PC-9 (cell line): ENCODE measurements around the gene SH3RF1. TPM values are rescaled to one million over a fixed set of nuclear protein-coding genes. Genes with fewer than 3 reads are reported as not detected.

Experiments
- BruUV-seq: library from RNA; stranded (reverse); fragments of 400-500 nt; replicated peaks from 2 replicates; lab custom pipeline; 2021; lab: Mats Ljungman, UMichigan
- CTCF ChIA-PET: fragments of 300-600 bp; sonication (Branson Sonifier 250); formaldehyde crosslinking; loops from one replicate; lab custom pipeline; 2022; ENCODE audit warnings: antibody characterized with exemption; lab: Charles Lee
- POLR2A ChIA-PET: fragments of 300-600 bp; sonication (Branson Sonifier 250); formaldehyde crosslinking; loops from one replicate; lab custom pipeline; 2022; ENCODE audit warnings: antibody characterized with exemption; ENCODE audit not compliant: unreplicated experiment; lab: Charles Lee
- DNase-seq, 2 experiments: peaks; one replicate each; pipeline versions ENCODE4 v3.0.0 to v3.0.0-alpha.2; 2015 to 2022; ENCODE audit warnings: mixed read lengths in 1 of 2
- H2AFZ ChIP-seq: fragments of 200-600 bp; sonication (generic); 2 replicates; pipeline ENCODE4 v1.8.1; 2017; ENCODE audit warnings: antibody characterized with exemption
- H3F3A ChIP-seq: fragments of 200-600 bp; sonication (generic); 2 replicates; pipeline ENCODE4 v1.8.1; 2017; ENCODE audit warnings: antibody characterized with exemption, mild to moderate bottlenecking, low read depth; ENCODE audit not compliant: insufficient read depth
- H3K27ac ChIP-seq: fragments of 200-600 bp; sonication (generic); 2 replicates; pipeline ENCODE4 v1.6.1; 2016; ENCODE audit warnings: mixed run types
- H3K27me3 ChIP-seq: fragments of 200-600 bp; sonication (generic); 2 replicates; pipeline ENCODE4 v1.6.1; 2016; ENCODE audit warnings: low read depth, mixed run types; ENCODE audit not compliant: insufficient read depth
- H3K36me3 ChIP-seq: fragments of 200-600 bp; sonication (generic); 2 replicates; pipeline ENCODE4 v1.6.1; 2016; ENCODE audit warnings: low read depth, mixed run types
- H3K4me1 ChIP-seq: fragments of 200-600 bp; sonication (generic); replicated peaks from 2 replicates; pipeline ENCODE4 v1.6.1; 2016; ENCODE audit warnings: mixed run types; ENCODE audit not compliant: insufficient read depth
- H3K4me2 ChIP-seq: fragments of 200-600 bp; sonication (generic); 2 replicates; pipeline ENCODE4 v1.6.1; 2017; ENCODE audit warnings: mixed run types
- H3K4me3 ChIP-seq: fragments of 200-600 bp; sonication (generic); 2 replicates; pipeline ENCODE4 v1.6.1; 2016; ENCODE audit warnings: mixed run types
- H3K79me2 ChIP-seq: fragments of 200-600 bp; sonication (generic); 2 replicates; pipeline ENCODE4 v1.6.1; 2017; ENCODE audit warnings: low read depth, mixed run types
- H3K9me2 ChIP-seq: fragments of 200-600 bp; sonication (generic); 2 replicates; pipeline ENCODE4 v1.8.1; 2017; ENCODE audit warnings: mild to moderate bottlenecking; ENCODE audit not compliant: insufficient read depth
- H3K9me3 ChIP-seq: fragments of 200-600 bp; sonication (generic); 2 replicates; pipeline ENCODE4 v1.8.1; 2016; ENCODE audit warnings: low read depth; ENCODE audit not compliant: insufficient read depth
- H4K20me1 ChIP-seq: fragments of 200-600 bp; sonication (generic); 2 replicates; pipeline ENCODE4 v1.8.1; 2017; ENCODE audit not compliant: insufficient read depth
- EZH2 ChIP-seq: fragments of 200-600 bp; sonication (generic); IDR thresholded peaks from 2 replicates; pipeline ENCODE4 v1.8.0; 2017; ENCODE audit warnings: antibody characterized with exemption, low read depth
- intact Hi-C: fragments of 100-400 bp; cut with micrococcal nuclease; formaldehyde crosslinking; loops from one replicate; pipeline ENCODE4 v1.10.0; 2022; ENCODE audit not compliant: unreplicated experiment
- total RNA-seq: library from RNA; stranded (reverse); gene quantifications from 2 replicates; pipeline ENCODE4 v1.2.3, GENCODE V29; 2021
- TF ChIP-seq, protein P1 (sequence below): fragments of 200-600 bp; sonication (generic); conservative IDR thresholded peaks from 2 replicates; pipeline ENCODE4 v1.6.1; 2017; ENCODE audit warnings: mixed run types, antibody characterized with exemption, mild to moderate bottlenecking, moderate library complexity

Gene SH3RF1
- total RNA-seq, 1 experiment from 2014 or later = 26.4 TPM

DNA sequence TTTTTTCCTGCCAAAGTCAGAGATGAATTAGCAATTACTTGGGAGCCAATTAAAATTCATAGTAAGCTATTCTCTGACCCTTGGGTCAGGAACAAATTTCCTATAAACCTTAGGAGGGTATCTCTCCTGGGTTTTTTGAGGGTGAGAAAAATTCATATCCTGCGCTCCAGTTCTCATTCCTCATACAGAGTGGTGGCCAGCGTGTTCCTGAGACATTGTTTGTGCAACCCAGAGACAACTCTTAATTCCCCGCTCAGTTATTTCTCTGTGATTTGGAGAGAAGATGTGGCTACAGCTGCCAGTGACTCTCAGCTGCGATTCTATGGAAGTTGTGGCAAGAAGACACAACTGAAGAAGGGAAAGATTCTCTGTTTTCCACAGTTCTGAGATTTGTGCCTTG lies 222.8 kb downstream of the SH3RF1 start:
- Histone ChIP-seq H4K20me1 (no peaks in the 10 kb centered on the region), H3K9me2 (no peaks in the 10 kb centered on the region), H3K9me3 (no peaks in the 10 kb centered on the region), H2AFZ (no peak overlapping the region), H3K36me3 (no peaks in the 10 kb centered on the region), H3K27ac (no peak overlapping the region), H3K79me2 (no peaks in the 10 kb centered on the region), H3K4me3 (no peak overlapping the region), H3K4me1 (no peaks in the 10 kb centered on the region), H3K27me3 (no peaks in the 10 kb centered on the region), H3F3A (no peaks in the 10 kb centered on the region), H3K4me2 (no peak overlapping the region)
- BruUV-seq = no TSS peak
- TF ChIP-seq, protein P1, sequence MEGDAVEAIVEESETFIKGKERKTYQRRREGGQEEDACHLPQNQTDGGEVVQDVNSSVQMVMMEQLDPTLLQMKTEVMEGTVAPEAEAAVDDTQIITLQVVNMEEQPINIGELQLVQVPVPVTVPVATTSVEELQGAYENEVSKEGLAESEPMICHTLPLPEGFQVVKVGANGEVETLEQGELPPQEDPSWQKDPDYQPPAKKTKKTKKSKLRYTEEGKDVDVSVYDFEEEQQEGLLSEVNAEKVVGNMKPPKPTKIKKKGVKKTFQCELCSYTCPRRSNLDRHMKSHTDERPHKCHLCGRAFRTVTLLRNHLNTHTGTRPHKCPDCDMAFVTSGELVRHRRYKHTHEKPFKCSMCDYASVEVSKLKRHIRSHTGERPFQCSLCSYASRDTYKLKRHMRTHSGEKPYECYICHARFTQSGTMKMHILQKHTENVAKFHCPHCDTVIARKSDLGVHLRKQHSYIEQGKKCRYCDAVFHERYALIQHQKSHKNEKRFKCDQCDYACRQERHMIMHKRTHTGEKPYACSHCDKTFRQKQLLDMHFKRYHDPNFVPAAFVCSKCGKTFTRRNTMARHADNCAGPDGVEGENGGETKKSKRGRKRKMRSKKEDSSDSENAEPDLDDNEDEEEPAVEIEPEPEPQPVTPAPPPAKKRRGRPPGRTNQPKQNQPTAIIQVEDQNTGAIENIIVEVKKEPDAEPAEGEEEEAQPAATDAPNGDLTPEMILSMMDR = no peak
- no peak for TF ChIP-seq EZH2
- POLR2A ChIA-PET = no interaction called here
- no peak for DNase-seq
- CTCF ChIA-PET = no interaction called here
- intact Hi-C loops = no loop called here

DNA sequence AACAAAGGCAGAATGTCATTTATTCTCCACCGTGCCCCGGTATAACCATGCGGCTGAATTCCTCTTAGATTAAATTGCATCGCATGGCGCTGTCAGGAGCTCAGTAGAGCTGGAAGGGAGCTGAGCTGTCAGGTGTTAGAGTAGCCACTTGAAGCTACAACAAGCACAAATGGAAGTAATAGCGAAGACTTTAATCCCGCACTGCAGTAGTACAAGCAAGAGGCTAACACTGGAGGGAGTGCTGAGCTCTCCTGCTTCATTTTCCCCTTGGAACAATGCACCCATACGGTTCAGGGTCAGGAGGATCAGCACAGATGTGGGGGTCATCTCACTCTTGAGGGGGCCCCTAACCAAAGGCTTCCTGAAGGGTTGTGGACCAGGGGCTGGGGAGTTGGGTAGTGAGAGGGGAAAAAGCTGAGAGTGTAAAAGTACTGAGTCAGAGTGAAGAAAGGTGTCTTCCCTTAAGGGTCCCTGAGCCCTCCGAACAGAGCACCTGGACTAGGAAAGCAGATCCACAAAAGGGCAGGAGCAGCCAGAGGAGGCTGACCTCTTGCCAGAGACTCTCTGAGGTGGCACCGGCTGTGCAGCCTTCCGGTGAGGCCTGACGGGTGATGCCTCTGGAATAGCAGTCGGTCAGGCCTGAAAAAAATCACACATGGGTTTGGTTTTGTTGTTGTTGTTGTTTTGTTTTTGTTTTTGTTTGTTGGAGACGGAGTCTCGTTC lies 224.7 kb downstream of the SH3RF1 start:
- no peak overlapping the region for H3K4me3 ChIP-seq
- H3K9me3 ChIP-seq = no peaks in the 10 kb centered on the region
- ChIA-PET POLR2A (no interaction called here), CTCF (no interaction called here)
- DNase-seq = no peak
- no peaks in the 10 kb centered on the region for H3F3A ChIP-seq
- H3K27me3 ChIP-seq = no peaks in the 10 kb centered on the region
- no peaks in the 10 kb centered on the region for H3K79me2 ChIP-seq
- H4K20me1 ChIP-seq = no peaks in the 10 kb centered on the region
- no peak overlapping the region for H3K27ac ChIP-seq
- H3K4me1 ChIP-seq = no peaks in the 10 kb centered on the region
- H2AFZ ChIP-seq = no peak overlapping the region
- TF ChIP-seq, protein P1 = no peak
- no peak for TF ChIP-seq EZH2
- intact Hi-C loops = no loop called here
- H3K36me3 ChIP-seq = no peaks in the 10 kb centered on the region
- H3K9me2 ChIP-seq = no peaks in the 10 kb centered on the region
- no TSS peak for BruUV-seq
- no peak overlapping the region for H3K4me2 ChIP-seq

DNA sequence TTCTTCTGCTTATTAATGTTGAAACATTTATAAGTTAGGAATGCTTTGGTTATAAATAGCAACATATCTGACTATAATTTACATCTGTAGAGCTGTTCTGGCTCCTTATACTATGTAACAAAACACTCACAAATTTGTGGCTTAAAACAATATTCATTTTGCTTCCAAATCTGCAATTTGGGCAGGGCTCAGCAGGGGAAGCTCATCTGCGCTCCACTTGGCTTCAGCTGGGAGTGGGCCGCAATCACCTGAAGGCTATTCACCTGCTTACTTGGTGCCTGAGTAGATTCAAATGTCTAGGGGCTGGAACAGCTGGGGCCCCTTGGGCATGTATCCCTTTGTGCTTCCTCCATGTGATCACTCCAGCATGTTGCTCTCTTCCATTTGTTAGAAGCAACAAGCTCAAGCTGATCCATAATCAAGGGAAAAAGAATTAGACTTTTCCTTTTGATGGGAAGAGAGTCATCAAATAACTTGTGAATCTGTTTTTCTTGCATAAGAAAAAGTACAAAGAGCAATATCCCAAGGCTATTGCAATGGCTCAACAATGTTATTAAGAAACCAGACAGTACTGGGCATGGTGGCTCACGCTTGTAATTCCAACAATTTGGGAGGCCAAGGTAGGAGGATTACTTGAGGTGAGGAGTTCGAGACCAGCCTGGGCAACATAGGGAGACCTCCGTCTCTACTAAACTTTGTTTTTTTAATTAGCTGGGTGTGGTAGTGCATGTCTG lies 225.9 kb downstream of the SH3RF1 start:
- DNase-seq = no peak
- no TSS peak for BruUV-seq
- POLR2A ChIA-PET = no interaction called here
- TF ChIP-seq, protein P1 = no peak
- no peak for TF ChIP-seq EZH2
- no peak overlapping the region for H2AFZ ChIP-seq
- no peaks in the 10 kb centered on the region for H3K9me2 ChIP-seq
- peaks cover 10% of the 10 kb centered on the region; the same call in 1 of the 2 replicates for H3K4me1 ChIP-seq
- intact Hi-C loops = no loop called here
- CTCF ChIA-PET = interaction anchor here (0.6 kb wide), 1 partner anchor 22 kb away, joined by 5 read pairs; no protein-coding TSS in a partner anchor
- H3K27ac ChIP-seq = no peak overlapping the region
- no peaks in the 10 kb centered on the region for H4K20me1 ChIP-seq
- H3K79me2 ChIP-seq = no peaks in the 10 kb centered on the region
- H3K27me3 ChIP-seq = no peaks in the 10 kb centered on the region
- H3K9me3 ChIP-seq = no peaks in the 10 kb centered on the region
- H3K36me3 ChIP-seq = no peaks in the 10 kb centered on the region
- no peaks in the 10 kb centered on the region for H3F3A ChIP-seq
- no peak overlapping the region for H3K4me3 ChIP-seq
- H3K4me2 ChIP-seq = no peak overlapping the region
